ENCODE measurements around the gene AGMAT.

Gene AGMAT

DNA sequence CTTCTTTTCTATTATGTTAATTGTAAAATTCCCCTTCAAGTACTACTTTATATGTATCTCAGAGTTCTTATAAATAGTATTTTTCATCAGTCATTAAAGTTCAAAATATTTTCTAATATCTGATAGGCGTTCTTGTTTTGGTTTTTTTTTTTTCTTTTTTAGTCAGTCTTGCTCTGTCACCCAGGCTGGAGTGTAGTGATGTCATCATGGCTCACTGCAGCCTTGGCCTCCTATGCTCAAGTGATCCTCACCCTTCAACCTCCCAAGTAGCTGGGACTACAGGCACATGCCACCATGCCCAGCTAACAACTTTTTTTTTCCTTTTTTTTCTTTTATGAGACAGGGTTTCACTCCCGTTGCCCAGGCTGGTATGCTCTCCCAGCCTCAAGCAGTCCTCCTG lies 27.3 kb downstream of the AGMAT start:
- no peaks in the 10 kb centered on the region for H4K20me1 ChIP-seq (ENCODE audit: low read depth, low read length)
- TF ChIP-seq EZH2phosphoT487 (conservative IDR thresholded peaks at IDR 0.05; ENCODE audit: low read length) = no peak
- TF ChIP-seq, protein P1, sequence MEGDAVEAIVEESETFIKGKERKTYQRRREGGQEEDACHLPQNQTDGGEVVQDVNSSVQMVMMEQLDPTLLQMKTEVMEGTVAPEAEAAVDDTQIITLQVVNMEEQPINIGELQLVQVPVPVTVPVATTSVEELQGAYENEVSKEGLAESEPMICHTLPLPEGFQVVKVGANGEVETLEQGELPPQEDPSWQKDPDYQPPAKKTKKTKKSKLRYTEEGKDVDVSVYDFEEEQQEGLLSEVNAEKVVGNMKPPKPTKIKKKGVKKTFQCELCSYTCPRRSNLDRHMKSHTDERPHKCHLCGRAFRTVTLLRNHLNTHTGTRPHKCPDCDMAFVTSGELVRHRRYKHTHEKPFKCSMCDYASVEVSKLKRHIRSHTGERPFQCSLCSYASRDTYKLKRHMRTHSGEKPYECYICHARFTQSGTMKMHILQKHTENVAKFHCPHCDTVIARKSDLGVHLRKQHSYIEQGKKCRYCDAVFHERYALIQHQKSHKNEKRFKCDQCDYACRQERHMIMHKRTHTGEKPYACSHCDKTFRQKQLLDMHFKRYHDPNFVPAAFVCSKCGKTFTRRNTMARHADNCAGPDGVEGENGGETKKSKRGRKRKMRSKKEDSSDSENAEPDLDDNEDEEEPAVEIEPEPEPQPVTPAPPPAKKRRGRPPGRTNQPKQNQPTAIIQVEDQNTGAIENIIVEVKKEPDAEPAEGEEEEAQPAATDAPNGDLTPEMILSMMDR (IDR thresholded peaks at IDR 0.05; ENCODE audit: insufficient read depth, low read length, poor library complexity, severe bottlenecking) = no peak
- no peak overlapping the region for H3K4me3 ChIP-seq (ENCODE audit: insufficient read depth, low read length, poor library complexity, severe bottlenecking)
- no peaks in the 10 kb centered on the region for H3K9me3 ChIP-seq (ENCODE audit: insufficient read depth, low read length)
- no peak overlapping the region for H3K4me2 ChIP-seq (ENCODE audit: low read depth, low read length, poor library complexity, severe bottlenecking)
- H2AFZ ChIP-seq (ENCODE audit: low read depth, low read length, severe bottlenecking) = no peak overlapping the region
- H3K36me3 ChIP-seq (ENCODE audit: low read length) = 0 out of 2 replicates have a peak, but pooled peaks cover 2% of the 10 kb centered on the region
- H3K79me2 ChIP-seq (ENCODE audit: insufficient read depth, low read length) = no peaks in the 10 kb centered on the region
- no peaks in the 10 kb centered on the region for H3K27me3 ChIP-seq (ENCODE audit: low read length)
- H3K9ac ChIP-seq (ENCODE audit: low read length) = no peak overlapping the region
- no peak overlapping the region for H3K27ac ChIP-seq (ENCODE audit: low read depth, low read length)
- H3F3A ChIP-seq (ENCODE audit: insufficient read depth) = 0 out of 2 replicates have a peak, but pooled peaks cover 3% of the 10 kb centered on the region
- H3K9me2 ChIP-seq (replicated peaks; ENCODE audit: insufficient read depth, low read length) = no peaks in the 10 kb centered on the region

DNA sequence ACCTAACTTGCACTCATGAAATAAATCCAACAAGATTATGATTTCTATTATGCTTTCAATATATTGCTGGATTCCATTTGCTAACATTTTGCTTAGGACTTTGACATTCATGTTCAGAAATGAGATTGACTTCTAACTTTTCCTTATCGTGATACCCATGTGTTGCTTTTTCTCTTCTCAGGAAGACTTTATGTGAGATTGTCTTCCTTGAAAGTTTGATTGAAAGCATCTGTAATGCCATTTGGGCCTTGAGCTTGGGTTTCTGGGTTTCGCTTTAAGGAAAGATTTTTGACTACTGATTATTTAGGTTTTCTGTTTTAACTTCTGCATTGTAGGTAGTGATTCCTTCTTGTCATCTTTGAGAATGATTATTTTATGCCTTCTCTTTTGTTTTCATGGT lies 27.8 kb downstream of the AGMAT start:
- Histone ChIP-seq H2AFZ (ENCODE audit: low read depth, low read length, severe bottlenecking) (no peak overlapping the region), H3K4me2 (ENCODE audit: low read depth, low read length, poor library complexity, severe bottlenecking) (no peak overlapping the region), H3K9me3 (ENCODE audit: insufficient read depth, low read length) (no peaks in the 10 kb centered on the region), H3K9me2 (replicated peaks; ENCODE audit: insufficient read depth, low read length) (no peaks in the 10 kb centered on the region), H3K79me2 (ENCODE audit: insufficient read depth, low read length) (no peaks in the 10 kb centered on the region), H3K9ac (ENCODE audit: low read length) (no peak overlapping the region), H3K27ac (ENCODE audit: low read depth, low read length) (no peak overlapping the region), H3F3A (ENCODE audit: insufficient read depth) (0 out of 2 replicates have a peak, but pooled peaks cover 3% of the 10 kb centered on the region), H3K4me3 (ENCODE audit: insufficient read depth, low read length, poor library complexity, severe bottlenecking) (no peak overlapping the region), H4K20me1 (ENCODE audit: low read depth, low read length) (no peaks in the 10 kb centered on the region), H3K36me3 (ENCODE audit: low read length) (0 out of 2 replicates have a peak, but pooled peaks cover 2% of the 10 kb centered on the region), H3K27me3 (ENCODE audit: low read length) (no peaks in the 10 kb centered on the region)
- TF ChIP-seq EZH2phosphoT487 (conservative IDR thresholded peaks at IDR 0.05; ENCODE audit: low read length) = no peak
- TF ChIP-seq, protein P1 (IDR thresholded peaks at IDR 0.05; ENCODE audit: insufficient read depth, low read length, poor library complexity, severe bottlenecking) = no peak

DNA sequence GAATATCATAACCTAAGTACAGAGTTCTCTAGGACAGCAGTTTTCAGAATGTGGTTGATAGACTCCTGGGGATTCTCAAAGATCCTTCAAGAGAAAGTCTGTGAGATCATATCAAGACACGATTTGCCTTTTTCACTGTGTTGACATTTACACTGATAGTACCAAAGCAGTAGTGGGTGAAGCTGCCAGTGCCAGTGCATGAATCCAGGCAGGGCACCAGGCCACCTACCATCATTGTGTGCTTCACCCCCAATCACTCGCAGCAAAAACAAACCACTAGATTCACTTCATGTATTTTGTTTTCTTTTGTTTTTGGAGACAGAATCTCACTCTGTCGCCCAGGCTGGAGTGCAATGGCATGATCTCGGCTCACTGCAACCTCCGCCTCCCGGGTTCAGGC lies 34.3 kb downstream of the AGMAT start:
- H3K27me3 ChIP-seq (ENCODE audit: low read length) = no peaks in the 10 kb centered on the region

More for the DNA sequence above, 34.3 kb downstream of the AGMAT start:
- H3K9ac ChIP-seq (ENCODE audit: low read length) = no peak overlapping the region
- H3K9me2 ChIP-seq (replicated peaks; ENCODE audit: insufficient read depth, low read length) = no peaks in the 10 kb centered on the region
- H3K27ac ChIP-seq (ENCODE audit: low read depth, low read length) = no peak overlapping the region
- H3K4me3 ChIP-seq (ENCODE audit: insufficient read depth, low read length, poor library complexity, severe bottlenecking) = no peak overlapping the region
- no peaks in the 10 kb centered on the region for H4K20me1 ChIP-seq (ENCODE audit: low read depth, low read length)
- H3K9me3 ChIP-seq (ENCODE audit: insufficient read depth, low read length) = no peaks in the 10 kb centered on the region
- TF ChIP-seq, protein P1 (IDR thresholded peaks at IDR 0.05; ENCODE audit: insufficient read depth, low read length, poor library complexity, severe bottlenecking) = no peak
- TF ChIP-seq EZH2phosphoT487 (conservative IDR thresholded peaks at IDR 0.05; ENCODE audit: low read length) = no peak
- H3K79me2 ChIP-seq (ENCODE audit: insufficient read depth, low read length) = no peaks in the 10 kb centered on the region
- 0 out of 2 replicates have a peak, but pooled peaks cover 3% of the 10 kb centered on the region for H3F3A ChIP-seq (ENCODE audit: insufficient read depth)
- no peak overlapping the region for H2AFZ ChIP-seq (ENCODE audit: low read depth, low read length, severe bottlenecking)
- H3K36me3 ChIP-seq (ENCODE audit: low read length) = no peaks in the 10 kb centered on the region; the same call in 1 of the 2 replicates
- no peak overlapping the region for H3K4me2 ChIP-seq (ENCODE audit: low read depth, low read length, poor library complexity, severe bottlenecking)

All from SU-DHL-6 (cell line).